NCI-H526 (cell line): ENCODE data around the gene QKI.

ENCODE experiments used
- DNase-seq, 2 experiments: peaks; one replicate each; lab custom pipeline; 2025; lab: John Stamatoyannopoulos, UW

QKI gene

GRCh38 chr6:163532526-163533078, 118.1 kb downstream of the QKI start:
- no peak for DNase-seq

DNA sequence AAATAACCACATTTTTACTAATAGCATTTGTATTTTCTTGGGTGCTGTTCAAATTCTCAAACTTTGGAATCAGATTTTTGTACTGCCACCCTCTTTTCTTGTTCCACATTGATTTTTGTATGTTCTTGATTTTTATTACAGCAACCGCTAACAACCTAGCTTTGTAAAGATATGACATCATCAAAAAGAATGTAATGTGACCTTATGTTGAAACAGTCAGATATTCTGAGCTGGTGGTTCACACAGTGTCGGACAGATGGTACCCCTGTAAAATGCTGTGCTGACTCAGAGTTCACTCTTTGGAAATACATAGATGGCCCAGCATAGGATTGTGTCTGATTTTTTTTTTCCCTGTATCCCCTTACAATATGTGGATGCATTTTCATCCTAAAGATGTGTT, 118.9 kb downstream of the QKI start:
- no peak for DNase-seq

DNA sequence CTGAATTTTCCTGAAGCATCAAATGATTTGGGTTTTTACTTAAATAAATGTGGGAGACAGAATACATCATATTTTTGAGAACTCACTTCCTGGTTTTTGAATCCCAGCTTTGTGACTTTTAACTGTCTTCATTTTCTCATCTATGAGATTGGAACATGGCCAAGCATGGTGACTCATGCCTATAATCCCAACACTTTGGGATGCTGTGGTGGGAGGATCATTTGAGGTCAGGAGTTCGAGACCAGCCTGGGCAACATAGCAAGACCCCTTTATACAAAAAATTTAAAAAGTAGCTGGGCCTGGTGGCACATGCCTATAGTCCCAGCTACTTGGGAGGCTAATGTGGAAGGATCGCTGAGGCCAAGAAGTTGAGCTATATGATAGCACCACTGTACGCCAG, 122.3 kb downstream of the QKI start:
- no peak for DNase-seq

GRCh38 chr6:163538331-163538730, 123.8 kb downstream of the QKI start:
- DNase-seq = no peak

GRCh38 chr6:163539101-163539762, 124.7 kb downstream of the QKI start:
- no peak for DNase-seq

- no peak for DNase-seq
Measured at GRCh38 chr6:163543321-163543720, 128.8 kb downstream of the QKI start.

GRCh38 chr6:163545370-163545769, 130.9 kb downstream of the QKI start:
- DNase-seq = no peak

DNA sequence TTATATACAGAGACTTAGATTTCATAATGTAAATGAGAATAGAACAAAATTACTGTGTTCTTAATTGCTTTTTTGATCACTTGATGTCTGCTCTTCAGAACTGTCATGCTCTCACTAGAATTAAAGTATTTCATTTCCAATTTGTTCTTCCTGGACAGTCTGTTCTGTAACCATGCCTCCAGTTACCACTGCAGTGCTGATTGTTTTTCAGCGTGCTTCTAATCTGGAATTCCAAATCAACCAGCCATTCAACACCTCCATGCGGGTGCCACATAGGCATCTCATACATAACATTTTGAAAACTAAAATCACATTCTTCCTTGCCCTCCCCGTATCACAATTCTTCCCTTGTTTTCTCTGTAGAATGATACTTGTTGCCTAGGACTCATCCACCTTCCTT, 132.8 kb downstream of the QKI start:
- no peak for DNase-seq

GRCh38 chr6:163548624-163549023, 134.1 kb downstream of the QKI start:
- no peak for DNase-seq

- DNase-seq = no peak
Measured at GRCh38 chr6:163554032-163554431, 139.5 kb downstream of the QKI start.

- DNase-seq = peak in 1 of 2 experiments; percentile 57
Measured at GRCh38 chr6:163554663-163555062, 140.1 kb downstream of the QKI start.

DNA sequence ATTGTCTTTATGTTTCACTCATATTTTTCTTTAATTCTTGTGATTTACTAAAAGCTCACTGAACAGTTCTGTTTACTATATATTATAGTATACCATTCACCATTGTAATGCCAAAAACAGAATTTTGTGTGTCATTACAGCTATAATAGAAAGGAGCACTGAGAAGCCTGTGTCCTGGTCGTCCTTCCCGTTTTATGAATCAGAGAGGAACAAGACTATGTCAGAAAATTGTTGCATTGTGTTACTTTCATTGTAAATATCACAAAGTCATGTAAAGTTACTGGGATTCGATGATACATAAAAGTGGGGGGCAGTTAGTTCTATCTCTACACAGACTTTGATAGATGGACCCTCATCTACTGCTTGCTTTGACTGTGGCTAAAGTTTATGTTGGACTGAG, 145.1 kb downstream of the QKI start:
- no peak for DNase-seq

- no peak for DNase-seq
Measured at GRCh38 chr6:163563318-163563717, 148.8 kb downstream of the QKI start.

GRCh38 chr6:163564534-163564933, 150.0 kb downstream of the QKI start:
- peak in 1 of 2 experiments; percentile 6 for DNase-seq

- no peak for DNase-seq
Measured at GRCh38 chr6:163565140-163565539, 150.6 kb downstream of the QKI start.

GRCh38 chr6:163566056-163566455, 151.5 kb downstream of the QKI start:
- DNase-seq = no peak

DNA sequence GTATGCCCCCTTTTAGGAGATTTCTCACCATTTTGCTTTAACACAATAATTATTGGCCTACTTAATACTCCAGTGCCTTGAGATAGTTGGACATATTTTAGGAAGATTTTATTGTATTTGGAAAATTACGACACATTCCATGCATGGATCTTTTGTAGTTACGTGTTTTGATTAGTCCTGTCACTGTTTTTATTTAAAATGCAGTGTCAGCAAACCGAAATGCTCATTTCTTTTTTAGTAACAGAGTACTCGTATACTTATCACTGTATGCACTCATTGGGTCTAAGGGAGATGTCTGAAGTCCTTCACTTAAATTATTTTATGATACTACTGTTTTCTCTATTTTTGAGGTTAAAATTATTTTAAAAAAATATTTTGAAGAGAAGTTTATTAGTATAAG, 153.8 kb downstream of the QKI start:
- no peak for DNase-seq

DNA sequence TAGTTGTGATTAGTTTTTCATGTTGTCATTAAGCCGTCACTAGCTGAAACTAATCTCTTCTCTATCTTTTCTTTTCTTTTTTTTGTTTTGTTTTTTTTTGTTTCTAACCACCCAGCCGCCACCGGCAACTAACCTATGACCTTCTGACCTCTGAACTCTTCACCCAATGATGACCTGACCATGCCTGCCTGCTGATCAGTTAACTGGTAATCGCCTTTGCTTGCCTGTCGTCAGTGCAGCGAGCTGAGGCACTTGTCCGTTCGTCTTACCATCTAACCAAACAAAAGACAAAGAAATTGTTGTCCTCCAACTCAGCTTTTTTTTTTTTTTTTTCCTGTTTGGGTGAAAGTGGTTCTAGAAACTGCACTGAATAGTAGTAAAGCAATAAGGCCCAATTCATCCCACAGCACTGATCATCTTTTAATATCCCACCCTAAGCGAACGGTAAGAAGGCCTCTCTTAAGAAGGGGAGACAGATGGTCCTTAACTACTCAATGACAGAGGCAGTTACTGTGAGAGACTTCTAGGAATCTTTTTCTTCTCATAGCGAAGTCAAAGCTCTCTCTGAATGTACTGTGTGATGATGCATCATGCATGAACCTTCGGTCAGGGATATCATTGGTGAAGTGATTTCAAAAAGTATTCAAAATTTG, 156.2 kb downstream of the QKI start:
- no peak for DNase-seq

DNA sequence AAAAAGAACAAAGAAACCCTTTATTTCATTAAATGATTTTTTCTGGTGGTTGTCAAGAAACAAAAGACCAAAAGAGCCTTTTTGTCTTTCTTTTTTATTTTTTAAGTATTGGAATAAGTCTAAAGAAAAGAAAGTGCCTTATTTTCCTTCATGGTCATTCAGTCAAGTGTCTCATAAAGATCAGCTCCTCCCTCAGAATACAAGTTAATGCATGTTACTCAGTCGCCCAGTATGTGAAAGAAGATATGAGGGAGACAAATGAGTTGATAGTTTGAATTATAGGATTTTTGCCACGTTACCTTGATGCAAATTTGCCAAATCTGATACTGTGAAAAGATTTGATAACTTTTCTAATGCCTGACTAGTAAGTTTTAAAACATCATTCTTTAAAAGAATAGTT, 157.2 kb downstream of the QKI start:
- DNase-seq = no peak

DNA sequence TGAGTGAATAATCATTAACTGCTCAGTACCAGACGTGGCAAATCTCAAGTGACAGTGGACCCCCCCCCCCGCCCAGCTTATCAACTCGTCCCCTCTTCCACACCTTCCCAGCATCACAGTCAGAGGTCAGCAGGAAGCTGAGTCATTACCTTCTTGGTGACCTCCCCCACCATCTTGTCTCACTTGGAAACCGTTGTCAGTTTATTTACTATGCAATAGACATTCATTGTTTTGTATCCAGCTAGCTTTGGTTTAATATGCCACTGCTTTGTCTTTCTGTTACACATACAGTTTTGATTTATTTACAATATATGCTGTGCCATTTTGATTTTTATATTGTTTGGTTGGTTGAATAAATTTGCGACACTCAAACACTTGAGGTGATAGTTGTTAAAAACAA, 158.1 kb downstream of the QKI start:
- no peak for DNase-seq

DNA sequence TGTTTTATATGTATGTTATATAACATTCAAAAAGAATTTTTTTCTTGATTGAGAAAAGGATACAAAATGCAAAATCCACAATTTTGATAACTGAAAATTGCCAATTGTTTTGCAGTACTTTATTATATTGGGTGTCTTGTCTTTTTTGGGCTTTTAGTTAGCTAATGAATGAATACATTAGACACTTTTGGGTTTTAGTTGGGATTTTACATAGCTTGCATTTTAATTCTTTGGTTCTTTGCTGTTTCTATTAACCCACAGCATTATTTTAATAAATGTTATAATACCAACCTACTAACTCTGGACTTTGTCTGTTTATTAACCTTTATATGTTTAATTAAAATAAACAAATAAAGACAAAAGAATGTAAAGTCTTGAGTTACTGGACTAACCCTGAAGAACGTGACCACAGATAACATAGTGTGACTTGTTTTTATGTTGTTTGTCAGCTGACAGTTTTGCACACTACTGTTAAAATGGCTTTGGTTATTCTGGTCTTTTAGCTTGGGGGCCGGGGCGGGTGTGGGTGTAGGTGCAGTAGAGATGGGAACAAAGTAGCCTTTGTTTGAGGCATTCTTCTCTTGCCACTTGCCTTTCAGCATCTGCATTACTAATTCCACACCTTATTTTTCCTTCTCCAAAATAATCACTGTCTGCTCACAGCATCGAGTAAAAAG, 159.1 kb downstream of the QKI start:
- DNase-seq = peak; percentile 23 to 38

DNA sequence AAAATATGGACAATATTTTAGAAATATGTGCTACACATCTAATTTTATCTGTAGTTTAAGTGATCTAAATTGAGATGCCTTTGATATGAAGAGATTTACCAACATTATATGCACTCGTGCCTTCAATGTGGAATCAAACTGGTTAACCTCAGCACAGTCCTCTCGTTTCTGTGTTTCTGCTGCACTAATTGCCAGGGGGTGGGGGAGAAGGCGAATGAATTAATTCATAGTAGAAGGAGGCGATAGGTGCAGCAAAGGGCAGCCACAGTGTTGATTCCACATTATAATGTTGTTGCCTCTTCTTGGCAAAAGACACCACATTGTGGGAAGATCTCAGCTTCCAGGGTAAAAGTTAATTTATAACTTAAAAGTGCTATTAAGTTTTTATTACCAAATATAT, 161.6 kb downstream of the QKI start:
- DNase-seq = no peak

DNA sequence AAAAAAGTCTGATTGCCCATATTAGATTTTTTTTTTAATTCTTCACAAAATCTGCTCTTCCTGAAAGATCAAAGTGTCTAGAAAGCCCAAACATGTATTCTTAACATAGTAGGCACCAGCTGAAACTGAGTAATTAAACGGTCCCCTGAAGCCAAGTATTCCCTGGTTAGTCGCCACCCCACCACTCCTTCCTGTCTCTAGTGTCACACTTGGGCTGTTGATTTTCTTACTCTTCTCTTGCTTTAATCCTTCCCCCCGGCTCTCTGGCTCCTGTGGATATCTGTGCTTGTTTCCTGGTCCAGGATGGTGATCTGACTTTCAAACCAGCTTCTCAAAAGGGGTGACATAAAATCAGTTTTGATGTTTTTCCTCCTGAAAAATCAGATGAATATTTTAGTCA, 162.9 kb downstream of the QKI start:
- no peak for DNase-seq
